HepG2 (cell line): ENCODE results near the gene CCDC126. TPM values are rescaled to one million over a fixed set of nuclear protein-coding genes. Genes with fewer than 3 reads are reported as not detected.

Experiments
- AKAP8 ChIP-seq: sonication (generic); formaldehyde crosslinking; IDR thresholded peaks from 2 replicates; pipeline ENCODE4 v1.5.1; 2020; ENCODE audit warnings: mild to moderate bottlenecking, missing genetic modification reagents
- CEBPG ChIP-seq: IDR thresholded peaks from 2 replicates; pipeline ENCODE4 v1.6.1; 2016
- ELF4 ChIP-seq: sonication (generic); formaldehyde crosslinking; IDR thresholded peaks from 2 replicates; pipeline ENCODE4 v1.5.0; 2020; ENCODE audit warnings: missing genetic modification reagents, mild to moderate bottlenecking, moderate library complexity, borderline replicate concordance
- GFI1 ChIP-seq: sonication (generic); formaldehyde crosslinking; IDR thresholded peaks from 2 replicates; pipeline ENCODE4 v1.5.0; 2020; ENCODE audit warnings: missing genetic modification reagents, mild to moderate bottlenecking, borderline replicate concordance
- HDAC1 ChIP-seq: sonication (generic); formaldehyde crosslinking; IDR thresholded peaks from 2 replicates; pipeline ENCODE4 v1.5.1; 2020; ENCODE audit warnings: mild to moderate bottlenecking, missing genetic modification reagents
- HMG20B ChIP-seq: conservative IDR thresholded peaks from 2 replicates; pipeline ENCODE4 v1.6.1; 2016; ENCODE audit warnings: missing genetic modification reagents, missing compliant biosample characterization
- HNF4G ChIP-seq, 2 experiments: sonication (generic) in 1 of 2; formaldehyde crosslinking in 1 of 2; IDR thresholded peaks; 2 replicates each; pipeline versions ENCODE4 v1.4.0 to v1.6.1; 2011 to 2020; ENCODE audit warnings: borderline replicate concordance in 2 of 2, low read depth in 2 of 2, mild to moderate bottlenecking in 2 of 2, low read length in 1 of 2, missing genetic modification reagents in 1 of 2, moderate library complexity in 1 of 2
- HOXA9 ChIP-seq: sonication (generic); formaldehyde crosslinking; IDR thresholded peaks from 2 replicates; pipeline ENCODE4 v1.8.1; 2022; ENCODE audit warnings: missing genetic modification reagents, mild to moderate bottlenecking, moderate library complexity, borderline replicate concordance
- KMT2B ChIP-seq: IDR thresholded peaks from 2 replicates; pipeline ENCODE4 v1.6.1; 2016; ENCODE audit warnings: missing genetic modification reagents, missing compliant biosample characterization
- MTA1 ChIP-seq: sonication (generic); formaldehyde crosslinking; IDR thresholded peaks from 2 replicates; pipeline ENCODE4 v1.4.0; 2020; ENCODE audit warnings: missing genetic modification reagents, mild to moderate bottlenecking, borderline replicate concordance
- NFRKB ChIP-seq: fragments of 450-650 bp; IDR thresholded peaks from 2 replicates; pipeline ENCODE4 v1.6.1; 2017
- PTBP1 ChIP-seq: fragments of 200-400 bp; formaldehyde crosslinking; IDR thresholded peaks from 2 replicates; pipeline ENCODE4 v1.6.1; 2018; ENCODE audit warnings: low read length, low read depth; ENCODE audit not compliant: poor library complexity, severe bottlenecking
- SMAD9 ChIP-seq: sonication (generic); formaldehyde crosslinking; IDR thresholded peaks from 2 replicates; pipeline ENCODE4 v1.5.1; 2020; ENCODE audit warnings: mild to moderate bottlenecking, missing genetic modification reagents
- STAG1 ChIP-seq: sonication (generic); formaldehyde crosslinking; IDR thresholded peaks from 2 replicates; pipeline ENCODE4 v1.4.0; 2020; ENCODE audit warnings: missing genetic modification reagents
- ZBTB1 ChIP-seq: sonication (generic); formaldehyde crosslinking; IDR thresholded peaks from 2 replicates; pipeline ENCODE4 v1.4.0; 2020; ENCODE audit warnings: missing genetic modification reagents, borderline replicate concordance
- ZFP36L1 ChIP-seq: sonication (generic); formaldehyde crosslinking; IDR thresholded peaks from 2 replicates; pipeline ENCODE4 v1.8.0; 2022; ENCODE audit warnings: mild to moderate bottlenecking, missing genetic modification reagents, moderate library complexity
- ZNF235 ChIP-seq: sonication (generic); formaldehyde crosslinking; IDR thresholded peaks from 2 replicates; pipeline ENCODE4 v1.8.1; 2023; ENCODE audit warnings: mild to moderate bottlenecking, missing genetic modification reagents, borderline replicate concordance
- ZNF431 ChIP-seq: sonication (generic); formaldehyde crosslinking; IDR thresholded peaks from 2 replicates; pipeline ENCODE4 v1.9.0; 2022; ENCODE audit warnings: missing genetic modification reagents, low read depth, mild to moderate bottlenecking, borderline replicate concordance
- ZNF550 ChIP-seq: sonication (generic); formaldehyde crosslinking; IDR thresholded peaks from 2 replicates; pipeline ENCODE4 v1.4.0; 2020; ENCODE audit warnings: mild to moderate bottlenecking, missing genetic modification reagents, borderline replicate concordance
- ZNF567 ChIP-seq: sonication (generic); formaldehyde crosslinking; IDR thresholded peaks from 2 replicates; pipeline ENCODE4 v1.8.1; 2023; ENCODE audit warnings: mild to moderate bottlenecking, missing genetic modification reagents, borderline replicate concordance
- ZNF816 ChIP-seq: sonication (generic); formaldehyde crosslinking; IDR thresholded peaks from 2 replicates; pipeline ENCODE4 v1.8.0; 2022; ENCODE audit warnings: missing genetic modification reagents, mild to moderate bottlenecking, borderline replicate concordance
- polyA plus RNA-seq, 8 experiments: library from polyadenylated mRNA; depleted of rRNA in 3 of 8; stranded (reverse) in 7 of 8; unstranded in 1 of 8; fragments of >200 nt; fragmentation: Illumina TruSeq in 4 of 8; extraction: Trizol in 4 of 8; gene quantifications; 2 replicates each; pipeline versions ENCODE4 v1.2.1 to v1.2.3, GENCODE V29; 2011 to 2016; ENCODE audit warnings: low read depth in 4 of 8, missing spikeins in 1 of 8, mixed read lengths in 1 of 8; ENCODE audit not compliant: insufficient read depth in 1 of 8
- total RNA-seq, 5 experiments: library from RNA; depleted of rRNA; stranded (reverse); fragments of >200 nt; fragmentation: Illumina TruSeq; extraction: Trizol; gene quantifications; 2 replicates each; pipeline ENCODE4 v1.2.3, GENCODE V29; 2016; ENCODE audit warnings: low read depth in 1 of 5
- TF ChIP-seq, protein P1 (sequence below): sonication (generic); formaldehyde crosslinking; IDR thresholded peaks from 2 replicates; pipeline ENCODE4 v1.4.0; 2020; ENCODE audit warnings: missing genetic modification reagents, mild to moderate bottlenecking, borderline replicate concordance
- TF ChIP-seq, protein P2 (sequence below): sonication (generic); formaldehyde crosslinking; conservative IDR thresholded peaks from 2 replicates; pipeline ENCODE4 v1.5.0; 2020; ENCODE audit warnings: missing genetic modification reagents
- TF ChIP-seq, protein P3 (sequence below): sonication (generic); formaldehyde crosslinking; IDR thresholded peaks from 2 replicates; pipeline ENCODE4 v1.5.0; 2020; ENCODE audit warnings: missing genetic modification reagents, mild to moderate bottlenecking, borderline replicate concordance

Gene CCDC126
- total and polyA plus RNA-seq, 2 of the 13 experiments (the other 11 are each of a cell fraction or from before 2014, with no cell fraction given), result 3.5 to 9.3 TPM

DNA sequence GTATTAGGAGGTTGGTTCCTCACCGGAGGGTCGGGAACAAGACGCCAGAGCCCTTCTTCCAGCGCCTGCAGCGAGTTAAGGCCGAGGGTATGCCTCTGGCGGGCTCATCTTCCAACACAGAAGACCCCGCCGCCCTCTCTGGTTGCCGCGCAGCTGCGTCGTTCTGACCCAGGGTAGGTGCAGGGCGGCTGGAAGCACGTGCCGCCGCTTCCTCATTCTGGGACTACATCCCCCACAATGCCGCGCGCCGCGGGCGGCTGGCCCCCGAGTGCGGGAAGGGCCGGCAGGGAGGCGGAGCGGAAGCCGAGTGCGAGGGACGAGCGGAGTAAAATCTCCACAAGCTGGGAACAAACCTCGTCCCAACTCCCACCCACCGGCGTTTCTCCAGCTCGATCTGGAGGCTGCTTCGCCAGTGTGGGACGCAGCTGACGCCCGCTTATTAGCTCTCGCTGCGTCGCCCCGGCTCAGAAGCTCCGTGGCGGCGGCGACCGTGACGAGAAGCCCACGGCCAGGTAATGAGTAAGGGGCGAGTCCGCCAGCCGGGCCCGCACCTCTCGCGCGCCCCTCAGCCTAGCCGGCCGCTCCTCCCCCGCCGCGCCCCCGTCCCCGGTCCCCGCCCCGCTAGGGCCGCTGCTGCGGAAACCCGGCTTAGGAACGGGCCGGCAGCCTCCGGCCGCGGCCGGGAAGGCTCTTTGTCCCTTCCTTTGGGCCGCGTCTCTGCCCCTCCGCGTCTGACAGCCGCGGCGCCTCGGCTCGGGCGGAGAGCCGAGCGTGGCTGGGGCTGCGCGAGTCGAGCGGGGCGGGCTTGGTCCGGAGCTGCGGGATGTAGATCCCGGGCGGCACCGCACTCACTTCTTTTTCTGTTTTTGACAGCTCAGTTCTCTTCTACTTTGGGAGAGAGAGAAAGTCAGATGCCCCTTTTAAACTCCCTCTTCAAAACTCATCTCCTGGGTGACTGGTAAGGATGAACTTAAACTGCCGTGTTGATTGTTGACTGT is at the start of gene CCDC126 (continued):
- TF ChIP-seq ELF4 (CRISPR knock-in tag) (no peak), HMG20B (no peak), ZNF235 (CRISPR knock-in tag) (peak; percentile 82; the same call in 1 of the 2 replicates), ZNF567 (CRISPR knock-in tag) (no peak), ZNF550 (CRISPR knock-in tag) (no peak), ZNF816 (CRISPR knock-in tag) (no peak), ZNF431 (CRISPR knock-in tag) (peak; percentile 24; the same call in 1 of the 2 replicates), GFI1 (CRISPR knock-in tag) (no peak), KMT2B (CRISPR knock-in tag) (peak; percentile 89; the same call in 1 of the 2 replicates), MTA1 (CRISPR knock-in tag) (no peak; the same call in 1 of the 2 replicates), AKAP8 (no peak), STAG1 (CRISPR knock-in tag) (no peak), SMAD9 (CRISPR knock-in tag) (no peak), HDAC1 (no peak; the same call in none of the 2 replicates), PTBP1 (no peak), ZBTB1 (no peak), CEBPG (CRISPR knock-in tag) (no peak), ZFP36L1 (CRISPR knock-in tag) (peak; percentile 92; the same call in 1 of the 2 replicates), HNF4G (IDR thresholded peaks at IDR 0.05; ENCODE audit: borderline replicate concordance, low read depth, low read length) (no peak), HNF4G (CRISPR knock-in tag; IDR thresholded peaks at IDR 0.05; ENCODE audit: borderline replicate concordance, low read depth) (no peak), NFRKB (no peak), HOXA9 (CRISPR knock-in tag) (no peak)
- TF ChIP-seq, protein P1, sequence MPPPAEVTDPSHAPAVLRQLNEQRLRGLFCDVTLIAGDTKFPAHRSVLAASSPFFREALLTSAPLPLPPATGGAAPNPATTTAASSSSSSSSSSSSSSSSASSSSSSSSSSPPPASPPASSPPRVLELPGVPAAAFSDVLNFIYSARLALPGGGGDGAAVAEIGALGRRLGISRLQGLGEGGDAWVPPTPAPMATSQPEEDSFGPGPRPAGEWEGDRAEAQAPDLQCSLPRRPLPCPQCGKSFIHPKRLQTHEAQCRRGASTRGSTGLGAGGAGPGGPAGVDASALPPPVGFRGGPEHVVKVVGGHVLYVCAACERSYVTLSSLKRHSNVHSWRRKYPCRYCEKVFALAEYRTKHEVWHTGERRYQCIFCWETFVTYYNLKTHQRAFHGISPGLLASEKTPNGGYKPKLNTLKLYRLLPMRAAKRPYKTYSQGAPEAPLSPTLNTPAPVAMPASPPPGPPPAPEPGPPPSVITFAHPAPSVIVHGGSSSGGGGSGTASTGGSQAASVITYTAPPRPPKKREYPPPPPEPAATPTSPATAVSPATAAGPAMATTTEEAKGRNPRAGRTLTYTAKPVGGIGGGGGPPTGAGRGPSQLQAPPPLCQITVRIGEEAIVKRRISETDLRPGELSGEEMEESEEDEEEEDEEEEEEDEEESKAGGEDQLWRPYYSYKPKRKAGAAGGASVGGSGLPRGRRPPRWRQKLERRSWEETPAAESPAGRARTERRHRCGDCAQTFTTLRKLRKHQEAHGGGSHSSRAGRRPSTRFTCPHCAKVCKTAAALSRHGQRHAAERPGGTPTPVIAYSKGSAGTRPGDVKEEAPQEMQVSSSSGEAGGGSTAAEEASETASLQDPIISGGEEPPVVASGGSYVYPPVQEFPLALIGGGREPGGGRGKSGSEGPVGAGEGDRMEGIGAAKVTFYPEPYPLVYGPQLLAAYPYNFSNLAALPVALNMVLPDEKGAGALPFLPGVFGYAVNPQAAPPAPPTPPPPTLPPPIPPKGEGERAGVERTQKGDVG, result peak; percentile 72; the same call in 1 of the 2 replicates
- TF ChIP-seq, protein P2, sequence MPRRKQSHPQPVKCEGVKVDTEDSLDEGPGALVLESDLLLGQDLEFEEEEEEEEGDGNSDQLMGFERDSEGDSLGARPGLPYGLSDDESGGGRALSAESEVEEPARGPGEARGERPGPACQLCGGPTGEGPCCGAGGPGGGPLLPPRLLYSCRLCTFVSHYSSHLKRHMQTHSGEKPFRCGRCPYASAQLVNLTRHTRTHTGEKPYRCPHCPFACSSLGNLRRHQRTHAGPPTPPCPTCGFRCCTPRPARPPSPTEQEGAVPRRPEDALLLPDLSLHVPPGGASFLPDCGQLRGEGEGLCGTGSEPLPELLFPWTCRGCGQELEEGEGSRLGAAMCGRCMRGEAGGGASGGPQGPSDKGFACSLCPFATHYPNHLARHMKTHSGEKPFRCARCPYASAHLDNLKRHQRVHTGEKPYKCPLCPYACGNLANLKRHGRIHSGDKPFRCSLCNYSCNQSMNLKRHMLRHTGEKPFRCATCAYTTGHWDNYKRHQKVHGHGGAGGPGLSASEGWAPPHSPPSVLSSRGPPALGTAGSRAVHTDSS (CRISPR knock-in tag), result no peak
- TF ChIP-seq, protein P3, sequence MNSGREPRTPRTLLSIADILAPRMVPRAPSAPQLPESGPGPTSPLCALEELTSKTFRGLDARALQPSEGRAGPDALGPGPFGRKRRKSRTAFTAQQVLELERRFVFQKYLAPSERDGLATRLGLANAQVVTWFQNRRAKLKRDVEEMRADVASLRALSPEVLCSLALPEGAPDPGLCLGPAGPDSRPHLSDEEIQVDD, result peak; percentile 49; the same call in 1 of the 2 replicates
